H1 (cell line): ENCODE results near the gene GAS2. TPM values are rescaled to one million over a fixed set of nuclear protein-coding genes. Genes with fewer than 3 reads are reported as not detected.

Experiments
- CTCF ChIA-PET: fragments of 300-600 bp; sonication (Branson Sonifier 250); formaldehyde crosslinking; loops from one replicate; lab custom pipeline; 2021; ENCODE audit not compliant: partially characterized antibody; lab: Charles Lee
- POLR2A ChIA-PET: fragments of 300-600 bp; sonication (Branson Sonifier 250); formaldehyde crosslinking; loops from one replicate; lab custom pipeline; 2021; ENCODE audit warnings: inconsistent platforms; ENCODE audit not compliant: partially characterized antibody; lab: Charles Lee
- DNase-seq, 2 experiments: peaks; one replicate each; pipeline versions ENCODE4 v3.0.0 to v3.0.0-alpha.2; 2010 to 2022; ENCODE audit warnings: low spot score in 2 of 2, low read depth in 1 of 2, mixed read lengths in 1 of 2
- FAIRE-seq: peaks from 2 replicates; lab custom pipeline; 2011; peaks lifted over from hg19 to GRCh38; lab: Jason Lieb, UNC
- H2AFZ ChIP-seq: 2 replicates; pipeline ENCODE4 v1.8.1; 2012; ENCODE audit warnings: low read length, inconsistent platforms
- H2AK5ac ChIP-seq: 2 replicates; pipeline ENCODE4 v1.6.1; 2013; ENCODE audit warnings: low read depth, low read length
- H2BK120ac ChIP-seq: replicated peaks from 2 replicates; pipeline ENCODE3; 2013; ENCODE audit warnings: low read depth, low read length, inconsistent platforms
- H2BK12ac ChIP-seq: 2 replicates; pipeline ENCODE4 v1.6.1; 2013; ENCODE audit warnings: low read depth, low read length
- H2BK15ac ChIP-seq: 2 replicates; pipeline ENCODE4 v1.6.1; 2013; ENCODE audit warnings: low read length
- H2BK20ac ChIP-seq: 2 replicates; pipeline ENCODE4 v1.6.1; 2013; ENCODE audit warnings: low read length
- H2BK5ac ChIP-seq: 2 replicates; pipeline ENCODE4 v1.6.1; 2013; ENCODE audit warnings: low read depth, low read length
- H3K14ac ChIP-seq: 2 replicates; pipeline ENCODE4 v1.6.1; 2013; ENCODE audit warnings: inconsistent platforms; ENCODE audit not compliant: insufficient read length
- H3K18ac ChIP-seq: 2 replicates; pipeline ENCODE4 v1.6.1; 2013; ENCODE audit warnings: low read length; ENCODE audit errors: extremely low read depth
- H3K23ac ChIP-seq: 2 replicates; pipeline ENCODE4 v1.6.1; 2013; ENCODE audit warnings: inconsistent platforms; ENCODE audit not compliant: insufficient read length
- H3K23me2 ChIP-seq: 2 replicates; pipeline ENCODE4 v1.6.1; 2013; ENCODE audit warnings: low read depth, low read length
- H3K27ac ChIP-seq: 2 replicates; pipeline ENCODE4 v1.6.1; 2011; ENCODE audit warnings: low read depth, low read length, inconsistent platforms
- H3K27me3 ChIP-seq, 4 experiments: replicated peaks in 1 of 4; 1 replicate in 1 of 4; 2 replicates in 3 of 4; pipeline versions ENCODE4 v1.6.1 to v1.8.1; 2011 to 2013; ENCODE audit warnings: low read length in 3 of 4, mild to moderate bottlenecking in 3 of 4, inconsistent platforms in 2 of 4, mixed read lengths in 2 of 4, moderate library complexity in 1 of 4; ENCODE audit not compliant: control insufficient read depth in 3 of 4, insufficient read depth in 3 of 4; ENCODE audit errors: extremely low read depth in 1 of 4
- H3K36me3 ChIP-seq, 4 experiments: 2 replicates each; pipeline versions ENCODE4 v1.6.1 to v1.8.1; 2011 to 2013; ENCODE audit warnings: mild to moderate bottlenecking in 4 of 4, low read length in 3 of 4, moderate library complexity in 2 of 4, control low read depth in 1 of 4, inconsistent platforms in 1 of 4; ENCODE audit not compliant: insufficient read depth in 4 of 4, control insufficient read depth in 2 of 4
- H3K4ac ChIP-seq: replicated peaks from 2 replicates; pipeline ENCODE3; 2013; ENCODE audit warnings: low read length, low read depth, mixed read lengths, inconsistent platforms; ENCODE audit not compliant: insufficient read length
- H3K4me1 ChIP-seq, 4 experiments: replicated peaks in 1 of 4; 1 replicate in 1 of 4; 2 replicates in 3 of 4; pipeline versions ENCODE4 v1.6.1 to v1.8.1; 2011 to 2013; ENCODE audit warnings: low read length in 3 of 4, inconsistent platforms in 2 of 4, mixed read lengths in 1 of 4; ENCODE audit not compliant: insufficient read depth in 4 of 4, control insufficient read depth in 3 of 4
- H3K4me2 ChIP-seq, 2 experiments: 2 replicates each; pipeline versions ENCODE4 v1.6.1 to v1.8.1; 2011 to 2013; ENCODE audit warnings: low read depth in 2 of 2, low read length in 2 of 2, control low read depth in 1 of 2, inconsistent platforms in 1 of 2, mild to moderate bottlenecking in 1 of 2; ENCODE audit not compliant: insufficient read depth in 1 of 2
- H3K4me3 ChIP-seq, 4 experiments: fragments of 200-600, 300-600 bp in 1 of 4; sonication (generic), shearing (Covaris generic), sonication (Bioruptor Twin) in 1 of 4; 2 replicates each; pipeline versions ENCODE4 v1.5.1 to v1.8.1; 2011 to 2016; ENCODE audit warnings: low read length in 4 of 4, low read depth in 3 of 4, control low read depth in 2 of 4, inconsistent platforms in 2 of 4, mild to moderate bottlenecking in 2 of 4, mixed read lengths in 1 of 4, moderate library complexity in 1 of 4; ENCODE audit not compliant: insufficient read depth in 2 of 4; ENCODE audit errors: extremely low read depth in 1 of 4
- H3K56ac ChIP-seq: replicated peaks from 2 replicates; pipeline ENCODE3; 2013; ENCODE audit warnings: low read depth, mild to moderate bottlenecking, mixed read lengths, low read length, inconsistent platforms; ENCODE audit not compliant: insufficient read length
- H3K79me1 ChIP-seq: 2 replicates; pipeline ENCODE4 v1.6.1; 2013; ENCODE audit warnings: low read depth, low read length, control low read depth
- H3K79me2 ChIP-seq, 2 experiments: 2 replicates each; pipeline versions ENCODE4 v1.6.1 to v1.8.1; 2012 to 2013; ENCODE audit warnings: low read length in 2 of 2, mild to moderate bottlenecking in 2 of 2, inconsistent platforms in 1 of 2; ENCODE audit not compliant: insufficient read depth in 2 of 2, control insufficient read depth in 1 of 2
- H3K9ac ChIP-seq, 4 experiments: replicated peaks in 1 of 4; 1 replicate in 1 of 4; 2 replicates in 3 of 4; pipeline versions ENCODE4 v1.6.1 to v1.8.1; 2011 to 2013; ENCODE audit warnings: low read depth in 3 of 4, low read length in 3 of 4, control low read depth in 2 of 4, mild to moderate bottlenecking in 2 of 4, moderate library complexity in 2 of 4, inconsistent platforms in 1 of 4; ENCODE audit errors: extremely low read depth in 1 of 4
- H3K9me3 ChIP-seq, 2 experiments: 2 replicates each; pipeline versions ENCODE4 v1.6.1 to v1.8.1; 2012 to 2013; ENCODE audit warnings: mild to moderate bottlenecking in 2 of 2, moderate library complexity in 2 of 2, control low read depth in 1 of 2, inconsistent platforms in 1 of 2, low read depth in 1 of 2, low read length in 1 of 2, mixed read lengths in 1 of 2; ENCODE audit not compliant: insufficient read depth in 2 of 2
- H4K20me1 ChIP-seq, 2 experiments: replicated peaks in 1 of 2; 2 replicates each; pipeline versions ENCODE3 to v1.8.1; 2011 to 2013; ENCODE audit warnings: inconsistent platforms in 2 of 2, low read length in 2 of 2, mild to moderate bottlenecking in 1 of 2; ENCODE audit not compliant: insufficient read depth in 2 of 2, control insufficient read depth in 1 of 2
- H4K5ac ChIP-seq: 2 replicates; pipeline ENCODE4 v1.6.1; 2013; ENCODE audit warnings: low read length, low read depth, mixed read lengths, inconsistent platforms; ENCODE audit not compliant: insufficient read length
- H4K8ac ChIP-seq: 2 replicates; pipeline ENCODE4 v1.8.0; 2013; ENCODE audit warnings: mild to moderate bottlenecking, moderate library complexity, low read length, inconsistent platforms; ENCODE audit not compliant: insufficient read depth; ENCODE audit errors: extremely low read depth
- H4K91ac ChIP-seq: replicated peaks from 2 replicates; pipeline ENCODE3; 2013; ENCODE audit warnings: low read length, mixed read lengths, inconsistent platforms; ENCODE audit not compliant: insufficient read length
- BACH1 ChIP-seq: IDR thresholded peaks from 2 replicates; pipeline ENCODE4 v1.6.1; 2012; ENCODE audit warnings: low read length, improper control_type of control experiment
- CBX8 ChIP-seq: fragments of 300-800, 300-1000 bp; sonication (generic); IDR thresholded peaks from 2 replicates; pipeline ENCODE4 v1.7.1; 2016; ENCODE audit warnings: low read depth, low read length, borderline replicate concordance
- CHD1 ChIP-seq: IDR thresholded peaks from 2 replicates; pipeline ENCODE4 v1.6.1; 2012; ENCODE audit warnings: low read depth, low read length, improper control_type of control experiment
- CHD2 ChIP-seq: IDR thresholded peaks from 2 replicates; pipeline ENCODE4 v1.6.1; 2012; ENCODE audit warnings: low read length, improper control_type of control experiment
- EGR1 ChIP-seq: IDR thresholded peaks from 2 replicates; pipeline ENCODE4 v1.6.1; 2011; ENCODE audit warnings: low read depth, low read length, borderline replicate concordance
- JUND ChIP-seq: IDR thresholded peaks from 2 replicates; pipeline ENCODE4 v1.6.1; 2011; ENCODE audit warnings: mild to moderate bottlenecking, improper control_type of control experiment, low read length
- KDM1A ChIP-seq: fragments of 200-600, 300-600 bp; sonication (generic); IDR thresholded peaks from 2 replicates; pipeline ENCODE4 v1.7.1; 2016; ENCODE audit warnings: mild to moderate bottlenecking, low read length, borderline replicate concordance
- KDM5A ChIP-seq: fragments of 200-600 bp; IDR thresholded peaks from 2 replicates; pipeline ENCODE4 v1.7.1; 2012; ENCODE audit warnings: mild to moderate bottlenecking, low read length, inconsistent platforms, mixed read lengths
- SIRT6 ChIP-seq: IDR thresholded peaks from one replicate; pipeline ENCODE4 v1.7.1; 2012; ENCODE audit warnings: low read length, inconsistent platforms
- SP1 ChIP-seq: IDR thresholded peaks from 2 replicates; pipeline ENCODE4 v1.6.1; 2011; ENCODE audit warnings: low read depth, low read length
- SP4 ChIP-seq: IDR thresholded peaks from 2 replicates; pipeline ENCODE4 v1.6.1; 2012; ENCODE audit warnings: low read length, inconsistent platforms
- SRF ChIP-seq: IDR thresholded peaks from 2 replicates; pipeline ENCODE4 v1.6.1; 2011; ENCODE audit warnings: mild to moderate bottlenecking, low read depth, low read length, moderate library complexity
- SUZ12 ChIP-seq: fragments of 200-600 bp; sonication (generic); IDR thresholded peaks from 2 replicates; pipeline ENCODE4 v1.6.1; 2012; ENCODE audit warnings: mild to moderate bottlenecking, inconsistent platforms, low read length, moderate library complexity, mixed read lengths
- TBP ChIP-seq: IDR thresholded peaks from 2 replicates; pipeline ENCODE4 v1.6.1; 2011; ENCODE audit warnings: low read depth, low read length, improper control_type of control experiment
- ZNF274 ChIP-seq: IDR thresholded peaks from 2 replicates; pipeline ENCODE4 v1.7.0; 2012; ENCODE audit warnings: low read length, borderline replicate concordance; ENCODE audit errors: extremely low read depth
- WGBS, 2 experiments: shearing (Covaris generic) in 1 of 2; methylation state at CpG; one replicate each; pipeline versions ENCODE4 v1.1.6 to v1.1.7; 2013 to 2015; ENCODE audit warnings: low lambda C conversion rate in 2 of 2, mixed read lengths in 2 of 2, inconsistent platforms in 1 of 2, low coverage in 1 of 2, missing lambda C conversion rate in 1 of 2; ENCODE audit not compliant: insufficient replicate concordance in 2 of 2, insufficient coverage in 1 of 2, insufficient read length in 1 of 2; ENCODE audit errors: extremely low coverage in 1 of 2, missing lambda C conversion rate in 1 of 2; 5-methylcytosine and 5-hydroxymethylcytosine counted together
- polyA plus RNA-seq, 7 experiments: library from polyadenylated mRNA; depleted of rRNA in 3 of 7; stranded (reverse) in 5 of 7; unstranded in 2 of 7; fragments of >200 nt in 5 of 7; fragments of 200-250 nt in 2 of 7; gene quantifications; 1 replicate in 5 of 7; 2 replicates in 1 of 7; 4 replicates in 1 of 7; pipeline versions ENCODE4 v1.2.1 to v1.2.3, GENCODE V29; 2011 to 2013; ENCODE audit warnings: missing spikeins in 2 of 7, mixed read lengths in 2 of 7
- total RNA-seq: library from RNA; stranded (reverse); fragmentation: NEBNext Ultra II Directional; extraction: Animal tissue kit (Norgen Biotek cat#: 25700); gene quantifications from 2 replicates; pipeline ENCODE4 v1.2.1, GENCODE V29; 2021

GAS2 gene
- total and polyA plus RNA-seq, 2 of the 8 experiments (the other 6 are each of a cell fraction or from before 2014, with no cell fraction given), result 0.70 to 1.7 TPM

DNA sequence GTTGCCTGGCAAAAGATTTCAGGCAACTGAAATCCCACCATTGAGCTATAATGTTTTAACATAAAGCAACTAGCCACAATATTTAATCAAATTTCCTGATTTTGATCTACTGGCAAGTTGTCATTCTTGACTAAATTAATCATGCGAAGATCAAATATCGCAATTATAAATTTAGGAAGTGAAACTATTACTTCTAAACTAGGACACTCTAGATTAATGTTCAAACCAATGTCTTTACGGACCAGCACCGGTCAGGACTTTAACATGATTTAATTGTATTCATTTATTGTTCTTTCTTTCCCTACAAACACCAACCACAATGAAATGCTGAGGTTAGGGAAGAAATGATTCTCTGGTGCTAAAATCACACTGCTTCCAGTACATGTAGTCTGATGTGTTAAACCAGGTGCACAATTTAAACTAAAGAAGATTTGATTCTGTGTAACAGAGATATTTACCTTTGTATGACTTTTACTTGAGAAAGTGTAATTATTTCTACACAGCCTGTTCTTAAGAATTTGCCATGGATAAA is 14.9 kb downstream of the GAS2 start:
- 75% methylated on average over 4 of the region's 4 CpGs; no CpG with 5 or more reads in 1 of the 2 experiments for WGBS, 2 experiments
- Histone ChIP-seq H3K14ac (no peak overlapping the region), H3K9me3 (no peaks in the 10 kb centered on the region), H3K56ac (no peak overlapping the region), H4K20me1 (no peaks in the 10 kb centered on the region), H3K9ac (no peak overlapping the region), H2AFZ (no peak overlapping the region), H3K79me2 (no peaks in the 10 kb centered on the region), H3K4me2 (no peak overlapping the region), H2AK5ac (no peak overlapping the region), H3K4me1 (no peaks in the 10 kb centered on the region), H4K8ac (no peak overlapping the region), H2BK15ac (no peak overlapping the region), H3K4ac (no peak overlapping the region), H3K36me3 (no peaks in the 10 kb centered on the region), H4K5ac (no peak overlapping the region), H2BK20ac (no peak overlapping the region)
- DNase-seq, result no peak
- POLR2A ChIA-PET, result no interaction called here
- TF ChIP-seq KDM1A, result no peak
- TF ChIP-seq CBX8, result no peak
- no peak for TF ChIP-seq BACH1
- no peak for TF ChIP-seq SP4
- TF ChIP-seq SUZ12, result no peak
- no peak for TF ChIP-seq SRF
- TF ChIP-seq SP1, result no peak
- no peak for TF ChIP-seq KDM5A
- TF ChIP-seq CHD1, result no peak
- TF ChIP-seq JUND, result no peak
- TF ChIP-seq CHD2, result no peak
- no peak for TF ChIP-seq EGR1
- TF ChIP-seq SIRT6, result no peak
- TF ChIP-seq ZNF274, result no peak
- no peak for TF ChIP-seq TBP
- TF ChIP-seq, all 59 proteins: peak for 0
- Histone ChIP-seq H2BK5ac (no peak overlapping the region), H3K18ac (no peak overlapping the region), H3K27me3 (no peaks in the 10 kb centered on the region), H3K23me2 (no peaks in the 10 kb centered on the region), H3K27ac (no peak overlapping the region), H2BK12ac (no peak overlapping the region), H4K91ac (no peak overlapping the region), H3K79me1 (no peaks in the 10 kb centered on the region), H3K23ac (no peak overlapping the region), H3K4me3 (no peak overlapping the region), H2BK120ac (no peak overlapping the region)
- CTCF ChIA-PET, result no interaction called here
- no peak for FAIRE-seq
